HK-2 (cell line): ENCODE measurements around the gene PTCHD1.

Experiments used
- DNase-seq: peaks from one replicate; pipeline ENCODE4 v3.0.0-alpha.2; 2018; ENCODE audit not compliant: unreplicated experiment

The PTCHD1 gene

DNA sequence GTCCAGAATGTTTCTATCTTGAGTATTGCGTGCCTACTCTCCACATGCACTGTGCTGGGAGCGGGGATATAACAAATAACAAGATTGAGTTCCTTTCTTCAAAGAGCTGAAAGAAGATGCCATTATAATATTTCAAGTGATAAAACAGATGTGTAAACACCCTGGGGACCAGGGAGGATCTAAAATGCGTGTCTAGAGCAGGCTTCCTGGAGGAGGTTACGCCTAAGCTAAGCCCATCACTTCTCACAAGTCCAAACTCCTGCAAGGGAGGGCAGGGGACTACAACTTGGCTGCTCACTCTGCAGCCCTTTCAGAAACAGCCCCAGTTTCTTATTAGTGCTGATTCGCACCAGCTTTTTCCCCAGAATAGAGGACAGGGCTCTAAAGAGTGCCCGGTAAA is 21.5 kb downstream of the PTCHD1 start:
- no peak for DNase-seq

DNA sequence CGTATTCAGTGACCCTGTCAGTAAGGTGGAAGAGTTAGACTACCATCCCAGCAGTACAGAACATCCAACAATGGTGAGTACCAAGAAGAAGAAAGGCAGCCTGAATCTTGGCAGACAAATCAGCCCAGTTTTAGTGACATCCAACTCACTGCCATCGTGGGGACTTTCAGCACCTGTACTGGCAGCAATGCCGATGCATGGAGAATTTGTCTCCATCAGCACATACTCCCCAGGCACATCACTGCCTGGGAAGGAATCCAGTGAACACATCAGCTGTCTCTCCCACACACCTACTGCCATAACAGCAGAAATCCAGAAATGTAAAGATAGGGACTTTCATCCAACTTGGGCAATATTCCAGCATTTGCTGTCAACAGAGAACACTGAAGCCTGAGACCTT is 29.8 kb downstream of the PTCHD1 start:
- DNase-seq = no peak

DNA sequence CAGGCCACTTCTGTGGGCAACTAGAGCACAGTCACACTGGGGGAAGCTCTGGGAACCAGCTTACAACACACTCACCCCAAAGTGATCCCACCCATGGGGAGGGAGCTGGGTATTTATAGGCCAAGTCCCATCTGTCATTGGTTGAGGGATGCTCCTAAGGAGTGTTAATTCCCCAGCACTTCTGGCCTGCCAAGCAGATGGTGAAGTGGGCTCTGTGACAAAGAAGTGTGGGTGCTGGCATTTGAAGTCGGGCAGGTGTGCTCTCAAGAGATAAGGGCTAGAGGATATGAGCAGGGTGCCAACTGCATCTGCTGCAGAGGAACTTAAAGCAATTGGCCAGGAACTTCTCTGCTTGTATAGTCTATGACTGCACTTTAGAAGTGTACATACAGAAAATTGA is 30.9 kb downstream of the PTCHD1 start:
- no peak for DNase-seq

DNA sequence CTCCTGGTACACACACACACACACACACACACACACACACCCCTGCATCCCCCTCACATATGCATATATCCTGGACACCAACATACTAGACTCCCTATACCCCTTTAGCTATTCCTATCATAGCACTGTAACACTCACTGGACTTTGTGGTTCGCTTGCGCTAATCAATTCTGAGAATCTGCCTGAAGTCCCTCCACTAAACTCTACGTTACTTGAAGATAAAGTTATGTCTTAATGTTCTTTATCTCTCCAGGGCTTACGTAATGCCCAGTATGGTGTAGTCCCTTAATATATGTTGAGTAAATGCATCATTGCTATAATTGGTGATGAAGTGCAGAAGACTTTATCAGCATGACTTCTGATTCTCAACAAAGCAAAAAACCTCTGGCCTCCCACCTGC is 32.3 kb downstream of the PTCHD1 start:
- no peak for DNase-seq

- DNase-seq = no peak
Measured at GRCh38 chrX:23369027-23369426, 34.4 kb downstream of the PTCHD1 start.

GRCh38 chrX:23372220-23372902 is 37.7 kb downstream of the PTCHD1 start:
- no peak for DNase-seq

- DNase-seq = peak; percentile 2
Measured at GRCh38 chrX:23373129-23373804, 38.6 kb downstream of the PTCHD1 start.

DNA sequence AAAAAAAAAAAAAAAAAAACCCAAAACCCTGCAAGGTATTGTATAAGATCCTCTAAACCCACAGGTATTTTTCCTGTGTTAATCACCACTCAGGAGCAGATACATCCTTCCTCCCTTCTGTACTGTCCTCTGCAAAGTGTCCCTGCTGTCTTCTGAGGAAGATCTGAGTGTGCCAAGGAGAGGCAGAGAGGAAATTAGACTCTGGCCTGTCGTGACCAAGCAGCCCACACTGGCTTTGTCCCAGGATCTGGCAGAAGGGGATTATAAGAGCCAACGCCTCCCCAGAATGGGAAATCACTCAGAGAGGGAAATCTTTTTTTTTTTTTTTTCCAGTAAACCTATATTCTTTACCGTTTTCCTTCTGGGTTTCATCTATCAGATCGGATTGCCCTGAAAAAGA is 39.6 kb downstream of the PTCHD1 start:
- peak; percentile 19 for DNase-seq

- DNase-seq = no peak
Measured at GRCh38 chrX:23376581-23376980, 41.9 kb downstream of the PTCHD1 start.

DNA sequence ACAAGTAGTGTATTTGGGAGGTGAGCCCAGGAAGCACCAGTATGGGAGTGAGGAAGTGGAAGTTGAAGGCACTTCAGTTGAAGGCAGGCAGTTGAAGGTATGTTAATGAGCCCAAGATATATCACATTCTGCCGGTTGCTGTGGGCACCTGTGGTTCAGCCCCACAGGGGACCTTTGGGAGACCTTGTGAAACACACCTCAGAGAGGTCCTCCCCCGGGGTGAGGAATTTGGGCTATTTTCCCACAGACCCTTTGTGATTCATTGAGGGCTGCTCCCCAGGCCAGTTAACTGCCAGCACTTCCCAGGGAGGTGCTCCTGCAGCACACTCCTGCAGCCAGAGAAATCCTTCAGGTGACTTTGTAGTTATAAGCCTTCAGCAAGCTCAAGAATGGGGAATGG is 45.9 kb downstream of the PTCHD1 start:
- peak; percentile 1 for DNase-seq

- no peak for DNase-seq
Measured at GRCh38 chrX:23381099-23382087, 46.7 kb downstream of the PTCHD1 start.

DNA sequence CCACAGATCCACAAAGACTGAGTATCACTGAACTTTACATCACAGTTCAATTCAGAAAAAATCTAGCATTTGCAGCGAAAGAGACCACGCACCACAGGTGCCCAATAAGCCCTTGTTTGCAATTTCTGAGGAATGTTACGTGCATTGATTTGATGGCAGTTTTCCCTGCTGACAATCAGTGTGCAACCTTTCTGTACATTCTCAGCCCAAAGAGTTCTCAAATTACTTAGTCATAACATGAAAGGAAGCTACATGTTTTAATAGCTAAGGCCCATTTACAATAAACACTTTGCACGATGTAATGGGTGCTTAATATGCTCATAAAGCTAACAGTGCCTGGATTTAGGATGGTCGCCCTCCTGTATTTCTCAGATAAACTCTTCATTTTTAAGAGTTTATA is 47.9 kb downstream of the PTCHD1 start:
- DNase-seq = no peak

DNA sequence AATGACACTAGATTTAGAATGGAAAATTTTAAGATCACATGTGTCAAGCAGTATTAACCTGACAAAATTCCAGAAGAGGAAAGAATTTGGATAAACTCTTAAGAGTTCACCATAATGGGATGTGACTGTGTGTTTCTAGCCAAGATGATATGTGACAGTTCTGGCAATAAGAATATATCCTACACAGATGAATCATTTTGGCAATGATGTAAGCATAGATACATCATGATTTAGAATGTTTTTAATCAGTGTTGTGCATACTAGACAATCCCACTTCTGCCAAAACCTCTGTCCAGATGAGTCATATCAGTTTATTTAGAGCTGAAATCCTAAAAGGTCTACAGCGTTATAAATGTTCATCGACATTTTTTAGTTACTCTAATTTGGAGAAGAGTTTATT is 48.8 kb downstream of the PTCHD1 start:
- no peak for DNase-seq

GRCh38 chrX:23385242-23385641 is 50.6 kb downstream of the PTCHD1 start:
- DNase-seq = no peak

DNA sequence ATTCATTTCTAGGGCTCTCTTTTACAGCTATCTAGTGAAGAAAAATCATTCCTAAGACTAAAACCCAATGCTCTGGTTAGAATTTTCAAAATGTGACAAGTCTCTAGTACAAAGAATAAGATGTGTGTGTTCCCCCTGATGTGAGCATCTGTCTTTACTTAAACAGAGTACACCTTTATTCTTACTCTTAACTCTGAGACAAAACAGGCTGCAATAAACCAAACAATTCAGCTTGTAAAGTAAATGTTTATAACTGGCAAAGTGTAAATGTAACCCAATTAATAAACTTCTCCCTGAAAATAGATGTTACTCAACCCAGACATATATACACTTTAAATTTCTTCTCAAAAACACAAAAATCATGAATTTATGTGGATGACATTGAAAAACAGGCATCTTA is 51.6 kb downstream of the PTCHD1 start:
- no peak for DNase-seq

- no peak for DNase-seq
Measured at GRCh38 chrX:23386726-23387125, 52.1 kb downstream of the PTCHD1 start.

DNA sequence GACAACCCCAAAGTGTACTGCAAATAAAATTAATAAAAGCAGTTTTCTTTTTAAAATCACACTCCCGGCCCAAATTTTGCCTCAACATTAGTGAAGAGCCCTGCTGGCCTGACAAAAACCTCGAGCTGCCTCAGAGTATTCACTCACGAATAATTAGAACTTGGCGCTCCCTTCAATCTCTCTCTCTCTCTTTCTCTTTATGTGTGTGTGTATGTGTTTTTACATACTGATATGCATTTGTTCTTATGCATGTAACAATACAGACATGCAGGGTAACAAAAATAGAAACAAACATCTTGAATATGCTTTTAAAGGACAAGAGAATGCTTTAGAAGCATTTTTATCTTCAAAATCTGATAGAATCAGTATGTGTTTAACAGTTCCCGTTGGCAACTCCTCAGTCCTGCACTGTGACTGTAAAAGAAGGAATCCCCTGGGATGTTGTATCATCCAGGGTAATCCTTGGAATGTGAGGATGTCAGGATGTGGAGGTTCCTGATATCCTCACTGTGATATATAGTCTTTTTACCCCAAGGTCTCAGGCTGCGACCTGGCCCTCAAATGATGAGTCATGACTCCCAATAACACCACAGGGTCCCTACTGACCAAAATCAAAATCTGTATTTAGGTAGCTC is 53.0 kb downstream of the PTCHD1 start:
- no peak for DNase-seq

DNA sequence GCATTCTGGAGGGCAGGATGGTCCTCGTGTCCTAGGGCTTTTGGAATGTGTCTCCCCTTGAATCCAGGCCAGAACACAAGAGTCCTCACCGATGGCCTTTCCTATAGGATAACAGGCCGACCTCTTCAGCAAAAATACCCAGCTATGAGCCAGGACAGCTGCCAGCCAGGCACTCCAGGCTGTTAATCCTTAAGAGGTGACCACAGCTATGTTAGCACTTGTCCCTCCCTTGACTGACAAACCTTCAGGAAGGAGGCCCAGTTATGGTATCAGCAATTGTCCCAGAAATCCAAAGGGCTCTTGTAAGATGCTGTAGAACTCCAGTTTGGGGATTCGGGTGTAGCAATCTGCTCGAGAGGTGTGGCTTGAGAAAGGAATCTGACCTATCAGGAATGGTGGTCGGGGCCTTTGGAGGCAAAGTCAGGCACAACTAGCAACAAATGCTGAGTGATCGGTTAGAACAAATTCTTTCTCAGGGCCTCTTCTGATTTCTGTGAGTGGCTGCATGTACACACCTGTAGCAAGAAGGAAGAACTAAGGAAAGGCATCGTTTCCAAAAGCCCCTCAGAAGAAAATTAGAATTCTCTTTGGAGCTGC is 54.6 kb downstream of the PTCHD1 start:
- DNase-seq = no peak

DNA sequence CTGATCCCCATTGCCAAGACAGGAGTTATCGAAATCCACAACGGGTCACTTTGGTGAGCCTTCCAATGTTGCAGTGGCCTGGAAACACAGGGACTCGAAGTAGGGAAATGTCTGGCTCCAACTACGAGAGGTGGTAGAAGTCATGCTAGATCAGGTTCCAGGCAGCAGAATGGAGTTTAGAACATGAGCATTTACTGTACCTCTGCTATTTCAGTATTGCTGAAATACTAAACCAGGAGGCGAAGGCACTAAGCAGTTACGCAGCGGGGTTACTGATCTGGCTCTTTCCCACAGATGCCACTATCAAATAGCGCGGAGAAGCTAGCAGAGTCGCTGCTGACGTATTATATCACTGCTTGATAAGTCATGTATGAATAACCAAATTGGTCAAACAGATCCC is 56.3 kb downstream of the PTCHD1 start:
- DNase-seq = no peak

DNA sequence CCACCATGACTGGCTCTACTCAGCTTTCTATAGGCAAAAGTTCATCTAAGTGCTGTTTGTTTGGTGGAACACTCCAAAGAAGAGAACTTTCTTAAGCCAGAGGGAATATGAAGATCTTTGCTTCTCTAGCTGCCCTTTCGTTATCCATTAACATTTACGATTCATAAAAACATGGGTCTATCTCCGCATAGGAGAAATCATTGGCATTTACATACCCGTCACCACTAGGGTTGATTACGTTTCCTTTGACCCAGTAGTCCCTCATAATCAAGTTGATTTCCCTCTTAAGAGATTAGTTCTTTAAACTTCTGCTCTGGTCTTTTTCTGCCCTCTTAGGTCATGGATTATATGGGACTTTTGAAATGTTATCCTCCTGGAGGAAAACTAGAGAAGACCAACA is 57.5 kb downstream of the PTCHD1 start:
- DNase-seq = no peak

GRCh38 chrX:23394421-23394820 is 59.8 kb downstream of the PTCHD1 start:
- DNase-seq = no peak

- DNase-seq = no peak
Measured at GRCh38 chrX:23396263-23396662, 61.6 kb downstream of the PTCHD1 start.
